ENCODE data around the gene LYPD6.
A peak's percentile ranks its signal among the peaks of the same experiment; 100 is the strongest.
"Not testable (repeated sequence)": the region's sequence is repeated elsewhere in the genome, so short reads cannot be mapped to it uniquely, and the experiment has no call there.

The LYPD6 gene

DNA sequence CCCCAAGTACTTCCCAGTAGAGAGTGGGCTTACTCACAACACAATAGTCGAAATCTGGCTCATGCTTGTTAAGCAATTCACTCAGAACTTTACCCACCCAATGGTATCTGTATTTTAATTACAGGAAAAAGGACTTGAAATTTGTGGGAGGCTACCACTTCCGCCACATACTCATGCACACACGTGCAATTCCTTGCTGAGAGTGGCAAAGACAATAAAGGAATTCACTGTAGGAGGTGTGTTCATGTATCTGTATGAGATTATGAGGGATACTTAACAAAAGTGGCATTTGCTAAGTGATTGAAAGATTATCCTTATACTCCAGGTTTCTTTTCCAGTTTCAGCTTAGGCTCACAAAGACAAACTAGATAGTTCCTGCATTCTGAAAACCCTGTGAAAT is 14.9 kb upstream of the LYPD6 start:
- Histone ChIP-seq H3K9me3 (ENCODE audit: insufficient read depth, low read length, severe bottlenecking) (no peaks in the 10 kb centered on the region), H3K27ac (ENCODE audit: low read length) (no peak overlapping the region), H3K27me3 (ENCODE audit: insufficient read depth, low read length, poor library complexity) (no peaks in the 10 kb centered on the region), H3K4me2 (ENCODE audit: insufficient read depth, low read length) (no peak overlapping the region), H3K36me3 (ENCODE audit: insufficient read depth, low read length) (no peaks in the 10 kb centered on the region), H2AFZ (ENCODE audit: low read depth, low read length) (no peak overlapping the region), H3K79me2 (ENCODE audit: insufficient read depth, low read length) (no peaks in the 10 kb centered on the region), H4K20me1 (ENCODE audit: insufficient read depth, low read length) (no peaks in the 10 kb centered on the region), H3K9ac (ENCODE audit: low read depth, low read length) (no peak overlapping the region), H3K4me3 (ENCODE audit: low read depth in 1 of 2, low read length in 2 of 2) (no peak overlapping the region), H3K4me1 (ENCODE audit: insufficient read depth, low read length) (no peaks in the 10 kb centered on the region)
- DNase-seq: no peak
- TF ChIP-seq EZH2 (IDR thresholded peaks at IDR 0.05; ENCODE audit: borderline replicate concordance, low read depth, low read length, severe bottlenecking): no peak
- TF ChIP-seq, protein P1, sequence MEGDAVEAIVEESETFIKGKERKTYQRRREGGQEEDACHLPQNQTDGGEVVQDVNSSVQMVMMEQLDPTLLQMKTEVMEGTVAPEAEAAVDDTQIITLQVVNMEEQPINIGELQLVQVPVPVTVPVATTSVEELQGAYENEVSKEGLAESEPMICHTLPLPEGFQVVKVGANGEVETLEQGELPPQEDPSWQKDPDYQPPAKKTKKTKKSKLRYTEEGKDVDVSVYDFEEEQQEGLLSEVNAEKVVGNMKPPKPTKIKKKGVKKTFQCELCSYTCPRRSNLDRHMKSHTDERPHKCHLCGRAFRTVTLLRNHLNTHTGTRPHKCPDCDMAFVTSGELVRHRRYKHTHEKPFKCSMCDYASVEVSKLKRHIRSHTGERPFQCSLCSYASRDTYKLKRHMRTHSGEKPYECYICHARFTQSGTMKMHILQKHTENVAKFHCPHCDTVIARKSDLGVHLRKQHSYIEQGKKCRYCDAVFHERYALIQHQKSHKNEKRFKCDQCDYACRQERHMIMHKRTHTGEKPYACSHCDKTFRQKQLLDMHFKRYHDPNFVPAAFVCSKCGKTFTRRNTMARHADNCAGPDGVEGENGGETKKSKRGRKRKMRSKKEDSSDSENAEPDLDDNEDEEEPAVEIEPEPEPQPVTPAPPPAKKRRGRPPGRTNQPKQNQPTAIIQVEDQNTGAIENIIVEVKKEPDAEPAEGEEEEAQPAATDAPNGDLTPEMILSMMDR (IDR thresholded peaks at IDR 0.05; ENCODE audit: borderline replicate concordance, extremely low read depth, low read length, poor library complexity, severe bottlenecking): no peak
- no peak for ATAC-seq (ENCODE audit: insufficient read depth, low read depth)

DNA sequence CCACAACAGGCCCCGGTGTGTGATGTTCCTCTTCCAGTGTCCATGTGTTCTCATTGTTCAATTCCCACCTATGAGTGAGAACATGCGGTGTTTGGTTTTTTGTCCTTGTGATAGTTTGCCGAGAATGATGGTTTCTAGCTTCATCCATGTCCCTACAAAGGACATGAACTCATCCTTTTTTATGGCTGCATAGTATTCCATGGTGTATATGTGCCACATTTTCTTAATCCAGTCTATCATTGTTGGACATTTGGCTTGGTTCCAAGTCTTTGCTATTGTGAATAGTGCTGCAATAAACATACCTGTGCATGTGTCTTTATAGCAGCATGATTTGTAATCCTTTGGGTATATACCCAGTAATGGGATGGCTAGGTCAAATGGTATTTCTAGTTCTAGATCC is 11.8 kb upstream of the LYPD6 start:
- not testable (repeated sequence) for H3K4me3 ChIP-seq (ENCODE audit: low read depth in 1 of 2, low read length in 2 of 2); H3K9me3 ChIP-seq (ENCODE audit: insufficient read depth, low read length, severe bottlenecking); DNase-seq; H3K36me3 ChIP-seq (ENCODE audit: insufficient read depth, low read length); H3K79me2 ChIP-seq (ENCODE audit: insufficient read depth, low read length); H3K4me2 ChIP-seq (ENCODE audit: insufficient read depth, low read length); H4K20me1 ChIP-seq (ENCODE audit: insufficient read depth, low read length); H3K27me3 ChIP-seq (ENCODE audit: insufficient read depth, low read length, poor library complexity); ATAC-seq (ENCODE audit: insufficient read depth, low read depth); H3K4me1 ChIP-seq (ENCODE audit: insufficient read depth, low read length); H3K27ac ChIP-seq (ENCODE audit: low read length); H2AFZ ChIP-seq (ENCODE audit: low read depth, low read length); H3K9ac ChIP-seq (ENCODE audit: low read depth, low read length)

DNA sequence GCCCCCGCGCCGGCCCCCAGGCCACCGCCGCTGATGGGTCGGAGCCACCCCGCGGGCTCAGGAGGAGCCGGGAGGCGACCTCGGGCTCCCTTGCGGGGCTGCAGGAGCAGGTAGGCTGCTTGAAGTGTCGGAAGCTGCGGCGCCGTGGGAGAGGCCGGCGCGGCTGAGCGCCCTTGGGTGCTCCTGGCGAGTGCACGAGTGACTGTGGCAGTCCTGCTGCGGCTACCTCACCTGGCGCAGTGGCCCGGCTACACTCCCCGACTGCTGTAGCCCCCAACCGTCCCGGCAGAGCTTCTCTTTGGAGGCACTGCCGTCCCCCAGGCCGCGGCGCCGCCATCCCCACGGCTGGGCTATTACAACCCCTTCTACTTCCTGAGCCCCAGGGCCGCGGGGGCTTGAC is 10.0 kb upstream of the LYPD6 start:
- DNase-seq (no peak), ATAC-seq (ENCODE audit: insufficient read depth, low read depth) (no peak)
- Histone ChIP-seq H3K4me2 (ENCODE audit: insufficient read depth, low read length) (no peak overlapping the region), H3K9ac (ENCODE audit: low read depth, low read length) (no peak overlapping the region), H3K27ac (ENCODE audit: low read length) (no peak overlapping the region), H3K36me3 (ENCODE audit: insufficient read depth, low read length) (no peaks in the 10 kb centered on the region), H3K79me2 (ENCODE audit: insufficient read depth, low read length) (no peaks in the 10 kb centered on the region), H3K27me3 (ENCODE audit: insufficient read depth, low read length, poor library complexity) (no peaks in the 10 kb centered on the region), H4K20me1 (ENCODE audit: insufficient read depth, low read length) (no peaks in the 10 kb centered on the region), H2AFZ (ENCODE audit: low read depth, low read length) (no peak overlapping the region), H3K4me3 (ENCODE audit: low read depth in 1 of 2, low read length in 2 of 2) (no peak overlapping the region), H3K9me3 (ENCODE audit: insufficient read depth, low read length, severe bottlenecking) (no peaks in the 10 kb centered on the region), H3K4me1 (ENCODE audit: insufficient read depth, low read length) (no peaks in the 10 kb centered on the region)
- TF ChIP-seq EZH2 (IDR thresholded peaks at IDR 0.05; ENCODE audit: borderline replicate concordance, low read depth, low read length, severe bottlenecking): no peak
- TF ChIP-seq, protein P1 (IDR thresholded peaks at IDR 0.05; ENCODE audit: borderline replicate concordance, extremely low read depth, low read length, poor library complexity, severe bottlenecking): no peak

DNA sequence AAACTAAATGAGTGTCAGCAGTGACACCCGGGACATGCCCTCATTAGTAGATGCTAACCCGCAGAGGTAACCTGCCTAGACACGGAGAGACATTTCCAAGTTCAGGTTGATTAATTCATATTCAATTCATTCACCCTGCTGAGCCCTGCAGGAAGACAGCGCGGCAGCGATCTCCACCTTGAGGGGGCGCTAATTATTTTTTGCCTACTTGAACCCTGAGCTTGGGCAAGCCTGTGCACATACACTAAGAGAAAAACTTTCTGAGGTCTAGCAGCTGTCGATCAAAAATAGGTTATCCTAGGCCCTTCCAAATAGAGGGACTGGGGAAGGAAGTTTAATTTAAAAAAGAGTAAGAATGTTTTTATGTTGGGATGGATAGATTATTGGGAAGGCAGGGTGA is 1.3 kb upstream of the LYPD6 start:
- no peak overlapping the region for H3K9ac ChIP-seq (ENCODE audit: low read depth, low read length)
- H3K27me3 ChIP-seq (ENCODE audit: insufficient read depth, low read length, poor library complexity): no peaks in the 10 kb centered on the region
- DNase-seq: no peak
- H3K4me2 ChIP-seq (ENCODE audit: insufficient read depth, low read length): no peak overlapping the region
- H3K79me2 ChIP-seq (ENCODE audit: insufficient read depth, low read length): no peaks in the 10 kb centered on the region
- H3K9me3 ChIP-seq (ENCODE audit: insufficient read depth, low read length, severe bottlenecking): no peaks in the 10 kb centered on the region
- H3K4me3 ChIP-seq (ENCODE audit: low read depth in 1 of 2, low read length in 2 of 2): no peak overlapping the region
- H4K20me1 ChIP-seq (ENCODE audit: insufficient read depth, low read length): no peaks in the 10 kb centered on the region
- H3K27ac ChIP-seq (ENCODE audit: low read length): no peak overlapping the region
- H2AFZ ChIP-seq (ENCODE audit: low read depth, low read length): no peak overlapping the region
- H3K4me1 ChIP-seq (ENCODE audit: insufficient read depth, low read length): no peaks in the 10 kb centered on the region
- ATAC-seq (ENCODE audit: insufficient read depth, low read depth): no peak
- no peaks in the 10 kb centered on the region for H3K36me3 ChIP-seq (ENCODE audit: insufficient read depth, low read length)
- no peak for TF ChIP-seq EZH2 (IDR thresholded peaks at IDR 0.05; ENCODE audit: borderline replicate concordance, low read depth, low read length, severe bottlenecking)
- TF ChIP-seq, protein P1 (IDR thresholded peaks at IDR 0.05; ENCODE audit: borderline replicate concordance, extremely low read depth, low read length, poor library complexity, severe bottlenecking): peak; percentile 15
